ENCODE data around the gene CMC2. TPM values are rescaled to one million over a fixed set of nuclear protein-coding genes. Genes with fewer than 3 reads are reported as not detected.

Gene CMC2
- polyA plus RNA-seq, 1 donor from 2014 or later: 172 TPM

DNA sequence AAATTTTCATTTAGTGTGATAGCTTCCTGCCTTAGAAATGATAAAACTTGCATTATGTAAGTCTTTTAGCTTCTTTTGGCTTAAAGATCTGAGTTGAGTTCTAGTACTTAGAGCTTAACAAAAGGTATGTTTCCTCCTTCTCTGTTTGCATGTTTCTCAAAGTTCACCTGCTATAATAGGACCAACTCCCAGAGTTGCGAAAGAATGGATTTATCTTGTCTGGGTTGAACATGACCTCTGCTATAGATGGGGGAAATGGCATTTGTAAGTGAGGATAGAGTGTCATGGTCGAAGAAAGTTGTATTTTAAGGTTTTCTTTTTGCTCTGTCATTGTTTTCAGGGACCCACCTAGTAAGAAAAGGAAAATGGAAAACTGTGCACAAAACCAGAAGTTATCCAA lies 36.1 kb upstream of the CMC2 start:
- Histone ChIP-seq H3K4me2 (ENCODE audit: low read length) (no peak overlapping the region), H3F3A (ENCODE audit: insufficient read depth, low read length, poor library complexity, severe bottlenecking) (no peaks in the 10 kb centered on the region), H2AFZ (ENCODE audit: low read depth, low read length) (no peak overlapping the region), H3K79me2 (replicated peaks; ENCODE audit: insufficient read depth, low read length) (peaks cover 29% of the 10 kb centered on the region), H3K9ac (ENCODE audit: low read length) (no peak overlapping the region), H3K36me3 (ENCODE audit: insufficient read depth, low read length) (peaks cover 16% of the 10 kb centered on the region), H3K27ac (ENCODE audit: low read length) (no peak overlapping the region), H3K27me3 (ENCODE audit: insufficient read depth, low read depth, low read length) (no peaks in the 10 kb centered on the region), H3K9me2 (ENCODE audit: insufficient read depth, low read length) (no peaks in the 10 kb centered on the region), H3K4me3 (ENCODE audit: low read length) (no peak overlapping the region), H3K9me3 (ENCODE audit: low read length) (no peaks in the 10 kb centered on the region), H4K20me1 (ENCODE audit: insufficient read depth) (no peaks in the 10 kb centered on the region)
- no peak for TF ChIP-seq SMC3 (conservative IDR thresholded peaks at IDR 0.05; ENCODE audit: poor library complexity)

DNA sequence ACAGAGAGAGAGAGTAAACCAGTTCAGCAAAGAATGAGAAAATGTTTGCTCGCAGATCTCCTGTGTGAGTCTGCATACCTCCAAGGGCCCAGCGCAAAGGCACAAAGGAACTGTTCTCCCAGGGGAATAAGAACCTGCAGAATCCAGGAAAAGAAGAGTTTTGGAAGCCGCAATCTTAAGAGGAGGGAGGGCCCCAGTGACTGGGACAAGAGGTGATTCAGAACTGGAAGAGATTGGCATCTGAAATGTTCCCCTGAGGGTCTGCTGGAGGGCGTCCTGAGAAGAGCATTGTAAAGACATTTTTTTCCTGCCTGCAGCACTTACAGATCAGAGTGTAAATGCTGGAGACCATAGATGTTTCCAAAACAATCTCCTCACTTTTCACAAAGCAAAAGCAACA lies 35.0 kb upstream of the CMC2 start:
- Histone ChIP-seq H2AFZ (ENCODE audit: low read depth, low read length) (no peak overlapping the region), H4K20me1 (ENCODE audit: insufficient read depth) (no peaks in the 10 kb centered on the region), H3F3A (ENCODE audit: insufficient read depth, low read length, poor library complexity, severe bottlenecking) (no peaks in the 10 kb centered on the region), H3K9me2 (ENCODE audit: insufficient read depth, low read length) (no peaks in the 10 kb centered on the region), H3K9ac (ENCODE audit: low read length) (no peak overlapping the region), H3K27ac (ENCODE audit: low read length) (no peak overlapping the region), H3K36me3 (ENCODE audit: insufficient read depth, low read length) (peaks cover 16% of the 10 kb centered on the region), H3K9me3 (ENCODE audit: low read length) (no peaks in the 10 kb centered on the region), H3K4me2 (ENCODE audit: low read length) (no peak overlapping the region), H3K27me3 (ENCODE audit: insufficient read depth, low read depth, low read length) (no peaks in the 10 kb centered on the region), H3K4me3 (ENCODE audit: low read length) (no peak overlapping the region), H3K79me2 (replicated peaks; ENCODE audit: insufficient read depth, low read length) (peaks cover 40% of the 10 kb centered on the region)
- TF ChIP-seq EZH2 (IDR thresholded peaks at IDR 0.05; ENCODE audit: borderline replicate concordance, insufficient read depth, low read length, poor library complexity, severe bottlenecking) (no peak), EP300 (conservative IDR thresholded peaks at IDR 0.05; ENCODE audit: poor library complexity, severe bottlenecking) (no peak), TAF1 (IDR thresholded peaks at IDR 0.05; ENCODE audit: low read depth) (no peak), RAD21 (conservative IDR thresholded peaks at IDR 0.05) (no peak), SMC3 (conservative IDR thresholded peaks at IDR 0.05; ENCODE audit: poor library complexity) (no peak), POLR2AphosphoS5 (IDR thresholded peaks at IDR 0.05) (no peak), MXI1 (conservative IDR thresholded peaks at IDR 0.05; ENCODE audit: poor library complexity, severe bottlenecking) (no peak)
- TF ChIP-seq, protein P1, sequence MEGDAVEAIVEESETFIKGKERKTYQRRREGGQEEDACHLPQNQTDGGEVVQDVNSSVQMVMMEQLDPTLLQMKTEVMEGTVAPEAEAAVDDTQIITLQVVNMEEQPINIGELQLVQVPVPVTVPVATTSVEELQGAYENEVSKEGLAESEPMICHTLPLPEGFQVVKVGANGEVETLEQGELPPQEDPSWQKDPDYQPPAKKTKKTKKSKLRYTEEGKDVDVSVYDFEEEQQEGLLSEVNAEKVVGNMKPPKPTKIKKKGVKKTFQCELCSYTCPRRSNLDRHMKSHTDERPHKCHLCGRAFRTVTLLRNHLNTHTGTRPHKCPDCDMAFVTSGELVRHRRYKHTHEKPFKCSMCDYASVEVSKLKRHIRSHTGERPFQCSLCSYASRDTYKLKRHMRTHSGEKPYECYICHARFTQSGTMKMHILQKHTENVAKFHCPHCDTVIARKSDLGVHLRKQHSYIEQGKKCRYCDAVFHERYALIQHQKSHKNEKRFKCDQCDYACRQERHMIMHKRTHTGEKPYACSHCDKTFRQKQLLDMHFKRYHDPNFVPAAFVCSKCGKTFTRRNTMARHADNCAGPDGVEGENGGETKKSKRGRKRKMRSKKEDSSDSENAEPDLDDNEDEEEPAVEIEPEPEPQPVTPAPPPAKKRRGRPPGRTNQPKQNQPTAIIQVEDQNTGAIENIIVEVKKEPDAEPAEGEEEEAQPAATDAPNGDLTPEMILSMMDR (IDR thresholded peaks at IDR 0.05; ENCODE audit: poor library complexity, severe bottlenecking): no peak

DNA sequence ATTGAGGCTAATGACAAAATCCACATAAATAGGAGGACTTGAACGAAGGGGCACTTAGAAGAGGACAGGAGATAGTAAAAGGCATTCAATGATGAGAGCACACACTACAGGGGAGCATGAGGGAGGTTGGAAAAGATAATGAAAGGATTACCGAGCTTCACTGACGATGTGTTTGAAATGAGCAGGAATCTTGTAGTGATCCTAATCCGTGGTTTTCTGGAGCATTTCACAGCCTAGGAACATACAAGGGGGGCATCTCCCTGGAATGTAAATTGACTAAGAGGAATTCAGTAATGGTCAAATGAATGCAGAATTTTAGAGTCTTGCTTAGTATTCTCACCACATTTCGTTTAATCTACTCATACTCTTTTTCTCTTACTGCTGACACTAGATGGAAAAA lies 34.2 kb upstream of the CMC2 start:
- H3K9me3 ChIP-seq (ENCODE audit: low read length): no peaks in the 10 kb centered on the region
- H3K4me2 ChIP-seq (ENCODE audit: low read length): no peak overlapping the region
- no peak overlapping the region for H3K9ac ChIP-seq (ENCODE audit: low read length)
- H3K4me3 ChIP-seq (ENCODE audit: low read length): no peak overlapping the region
- H3K27me3 ChIP-seq (ENCODE audit: insufficient read depth, low read depth, low read length): no peaks in the 10 kb centered on the region
- H3K9me2 ChIP-seq (ENCODE audit: insufficient read depth, low read length): no peaks in the 10 kb centered on the region
- H3K27ac ChIP-seq (ENCODE audit: low read length): no peak overlapping the region
- peaks cover 45% of the 10 kb centered on the region for H3K79me2 ChIP-seq (replicated peaks; ENCODE audit: insufficient read depth, low read length)
- H3K36me3 ChIP-seq (ENCODE audit: insufficient read depth, low read length): peaks cover 10% of the 10 kb centered on the region
- H4K20me1 ChIP-seq (ENCODE audit: insufficient read depth): no peaks in the 10 kb centered on the region
- TF ChIP-seq SMC3 (conservative IDR thresholded peaks at IDR 0.05; ENCODE audit: poor library complexity): no peak
- no peak for TF ChIP-seq EZH2 (IDR thresholded peaks at IDR 0.05; ENCODE audit: borderline replicate concordance, insufficient read depth, low read length, poor library complexity, severe bottlenecking)
- no peak for TF ChIP-seq MXI1 (conservative IDR thresholded peaks at IDR 0.05; ENCODE audit: poor library complexity, severe bottlenecking)
- TF ChIP-seq, protein P2, sequence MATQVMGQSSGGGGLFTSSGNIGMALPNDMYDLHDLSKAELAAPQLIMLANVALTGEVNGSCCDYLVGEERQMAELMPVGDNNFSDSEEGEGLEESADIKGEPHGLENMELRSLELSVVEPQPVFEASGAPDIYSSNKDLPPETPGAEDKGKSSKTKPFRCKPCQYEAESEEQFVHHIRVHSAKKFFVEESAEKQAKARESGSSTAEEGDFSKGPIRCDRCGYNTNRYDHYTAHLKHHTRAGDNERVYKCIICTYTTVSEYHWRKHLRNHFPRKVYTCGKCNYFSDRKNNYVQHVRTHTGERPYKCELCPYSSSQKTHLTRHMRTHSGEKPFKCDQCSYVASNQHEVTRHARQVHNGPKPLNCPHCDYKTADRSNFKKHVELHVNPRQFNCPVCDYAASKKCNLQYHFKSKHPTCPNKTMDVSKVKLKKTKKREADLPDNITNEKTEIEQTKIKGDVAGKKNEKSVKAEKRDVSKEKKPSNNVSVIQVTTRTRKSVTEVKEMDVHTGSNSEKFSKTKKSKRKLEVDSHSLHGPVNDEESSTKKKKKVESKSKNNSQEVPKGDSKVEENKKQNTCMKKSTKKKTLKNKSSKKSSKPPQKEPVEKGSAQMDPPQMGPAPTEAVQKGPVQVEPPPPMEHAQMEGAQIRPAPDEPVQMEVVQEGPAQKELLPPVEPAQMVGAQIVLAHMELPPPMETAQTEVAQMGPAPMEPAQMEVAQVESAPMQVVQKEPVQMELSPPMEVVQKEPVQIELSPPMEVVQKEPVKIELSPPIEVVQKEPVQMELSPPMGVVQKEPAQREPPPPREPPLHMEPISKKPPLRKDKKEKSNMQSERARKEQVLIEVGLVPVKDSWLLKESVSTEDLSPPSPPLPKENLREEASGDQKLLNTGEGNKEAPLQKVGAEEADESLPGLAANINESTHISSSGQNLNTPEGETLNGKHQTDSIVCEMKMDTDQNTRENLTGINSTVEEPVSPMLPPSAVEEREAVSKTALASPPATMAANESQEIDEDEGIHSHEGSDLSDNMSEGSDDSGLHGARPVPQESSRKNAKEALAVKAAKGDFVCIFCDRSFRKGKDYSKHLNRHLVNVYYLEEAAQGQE (IDR thresholded peaks at IDR 0.05; ENCODE audit: borderline replicate concordance): no peak
- no peak for TF ChIP-seq POLR2AphosphoS5 (IDR thresholded peaks at IDR 0.05)
- TF ChIP-seq, protein P1 (IDR thresholded peaks at IDR 0.05; ENCODE audit: poor library complexity, severe bottlenecking): no peak
- no peak for TF ChIP-seq RAD21 (conservative IDR thresholded peaks at IDR 0.05)
- TF ChIP-seq TAF1 (IDR thresholded peaks at IDR 0.05; ENCODE audit: low read depth): no peak
- TF ChIP-seq EP300 (conservative IDR thresholded peaks at IDR 0.05; ENCODE audit: poor library complexity, severe bottlenecking): no peak
- no peaks in the 10 kb centered on the region for H3F3A ChIP-seq (ENCODE audit: insufficient read depth, low read length, poor library complexity, severe bottlenecking)
- no peak overlapping the region for H2AFZ ChIP-seq (ENCODE audit: low read depth, low read length)
